ENCODE results near the gene MSRB3. TPM values are rescaled to one million over a fixed set of nuclear protein-coding genes. Genes with fewer than 3 reads are reported as not detected.
A peak's percentile ranks its signal among the peaks of the same experiment; 100 is the strongest.

The MSRB3 gene
- total and polyA plus RNA-seq, 2 experiments from 2014 or later = 0.95 to 1.7 TPM

- TF ChIP-seq ZNF462 (CRISPR knock-in tag; IDR thresholded peaks at IDR 0.05) (no peak), CTCF (conservative IDR thresholded peaks at IDR 0.05; ENCODE audit: low read depth in 2 of 2) (no peak)
Observed at GRCh38 chr12:65459545-65459944, 181.1 kb downstream of the MSRB3 start (continued).

GRCh38 chr12:65460063-65460462, 181.6 kb downstream of the MSRB3 start:
- H3K4me2 ChIP-seq = no peak overlapping the region
- ATAC-seq = peak; percentile 97
- no peak for TF ChIP-seq ZNF331 (CRISPR knock-in tag; IDR thresholded peaks at IDR 0.05; ENCODE audit: low read depth)
- TF ChIP-seq CTCF (conservative IDR thresholded peaks at IDR 0.05; ENCODE audit: low read depth in 2 of 2) = no peak
- no peak for TF ChIP-seq ZNF114 (CRISPR knock-in tag; IDR thresholded peaks at IDR 0.05)
- TF ChIP-seq ETS1 (IDR thresholded peaks at IDR 0.05) = no peak
- no peak for TF ChIP-seq STAT1 (IDR thresholded peaks at IDR 0.05; ENCODE audit: unreplicated experiment)
- TF ChIP-seq POLR2AphosphoS5 (IDR thresholded peaks at IDR 0.05; ENCODE audit: low read depth) = no peak

More at GRCh38 chr12:65460063-65460462, 181.6 kb downstream of the MSRB3 start:
- Mint-ChIP-seq H3K27ac (no peak overlapping the region), H3K9me3 (no peaks in the 10 kb centered on the region), H3K4me3 (no peak overlapping the region), H3K27me3 (ENCODE audit: insufficient read depth, low read depth, poor library complexity) (no peaks in the 10 kb centered on the region), H3K36me3 (ENCODE audit: low read depth) (no peaks in the 10 kb centered on the region), H3K4me1 (no peaks in the 10 kb centered on the region; the same call in 2 of the 3 replicates)
- Histone ChIP-seq H3K79me2 (replicated peaks; ENCODE audit: insufficient read depth) (no peaks in the 10 kb centered on the region), H3K9me2 (ENCODE audit: insufficient read depth) (no peaks in the 10 kb centered on the region), H3F3A (replicated peaks; ENCODE audit: low read depth) (no peaks in the 10 kb centered on the region), H2AFZ (peak overlapping the region; percentile 15; the same call in 1 of the 2 replicates), H3K36me3 (ENCODE audit: insufficient read depth) (no peaks in the 10 kb centered on the region), H3K27ac (ENCODE audit: low read depth) (no peak overlapping the region), H3K4me1 (ENCODE audit: insufficient read depth) (no peaks in the 10 kb centered on the region), H3K27me3 (ENCODE audit: insufficient read depth) (no peaks in the 10 kb centered on the region), H4K20me1 (replicated peaks; ENCODE audit: insufficient read depth) (no peaks in the 10 kb centered on the region), H3K4me3 (no peak overlapping the region)
- peak; percentile 64 for DNase-seq (ENCODE audit: low spot score)
